ENCODE data around the gene DDC.

The DDC gene

DNA sequence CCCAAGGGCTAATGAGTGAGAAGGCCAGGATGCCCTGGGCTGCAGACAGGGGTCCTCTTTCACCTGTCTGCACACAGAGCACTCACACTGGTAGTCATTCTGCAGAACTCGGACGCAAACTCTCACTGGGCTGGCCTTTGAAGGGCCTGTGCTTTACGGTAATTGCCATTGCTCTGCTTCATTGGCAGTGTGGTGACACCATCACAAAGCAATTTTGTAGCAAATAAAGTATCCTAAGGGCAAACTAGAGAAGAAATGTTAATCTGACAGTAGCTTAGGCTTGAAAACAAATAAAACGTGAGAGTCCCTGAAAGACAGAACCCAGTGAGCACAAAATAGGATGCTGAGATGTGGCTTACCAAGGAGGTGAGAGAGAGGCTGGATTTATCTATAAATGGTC lies 84.4 kb downstream of the DDC start:
- H3K27me3 ChIP-seq (ENCODE audit: insufficient read depth, low read length, poor library complexity, severe bottlenecking) = no peaks in the 10 kb centered on the region
- no peak overlapping the region for H3K9ac ChIP-seq (ENCODE audit: low read depth, low read length, poor library complexity, severe bottlenecking)
- H3K4me1 ChIP-seq (ENCODE audit: insufficient read depth, low read length, poor library complexity, severe bottlenecking) = no peaks in the 10 kb centered on the region
- no peaks in the 10 kb centered on the region for H3K9me2 ChIP-seq (replicated peaks; ENCODE audit: low read depth, low read length)
- no peak overlapping the region for H2AFZ ChIP-seq (ENCODE audit: low read length)
- no peaks in the 10 kb centered on the region for H3K79me2 ChIP-seq (ENCODE audit: insufficient read depth, low read length)
- H4K20me1 ChIP-seq (ENCODE audit: insufficient read depth, low read length, poor library complexity, severe bottlenecking) = no peaks in the 10 kb centered on the region
- H3K36me3 ChIP-seq (ENCODE audit: insufficient read depth, low read length) = no peaks in the 10 kb centered on the region
- TF ChIP-seq, protein P1, sequence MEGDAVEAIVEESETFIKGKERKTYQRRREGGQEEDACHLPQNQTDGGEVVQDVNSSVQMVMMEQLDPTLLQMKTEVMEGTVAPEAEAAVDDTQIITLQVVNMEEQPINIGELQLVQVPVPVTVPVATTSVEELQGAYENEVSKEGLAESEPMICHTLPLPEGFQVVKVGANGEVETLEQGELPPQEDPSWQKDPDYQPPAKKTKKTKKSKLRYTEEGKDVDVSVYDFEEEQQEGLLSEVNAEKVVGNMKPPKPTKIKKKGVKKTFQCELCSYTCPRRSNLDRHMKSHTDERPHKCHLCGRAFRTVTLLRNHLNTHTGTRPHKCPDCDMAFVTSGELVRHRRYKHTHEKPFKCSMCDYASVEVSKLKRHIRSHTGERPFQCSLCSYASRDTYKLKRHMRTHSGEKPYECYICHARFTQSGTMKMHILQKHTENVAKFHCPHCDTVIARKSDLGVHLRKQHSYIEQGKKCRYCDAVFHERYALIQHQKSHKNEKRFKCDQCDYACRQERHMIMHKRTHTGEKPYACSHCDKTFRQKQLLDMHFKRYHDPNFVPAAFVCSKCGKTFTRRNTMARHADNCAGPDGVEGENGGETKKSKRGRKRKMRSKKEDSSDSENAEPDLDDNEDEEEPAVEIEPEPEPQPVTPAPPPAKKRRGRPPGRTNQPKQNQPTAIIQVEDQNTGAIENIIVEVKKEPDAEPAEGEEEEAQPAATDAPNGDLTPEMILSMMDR (conservative IDR thresholded peaks at IDR 0.05; ENCODE audit: low read length) = no peak
- no peak for TF ChIP-seq EZH2phosphoT487 (IDR thresholded peaks at IDR 0.05; ENCODE audit: borderline replicate concordance)
- H3K9me3 ChIP-seq (ENCODE audit: insufficient read depth, low read depth, low read length) = no peaks in the 10 kb centered on the region
- no peaks in the 10 kb centered on the region for H3F3A ChIP-seq (ENCODE audit: low read depth)
- no peak overlapping the region for H3K4me3 ChIP-seq (ENCODE audit: low read length, poor library complexity, severe bottlenecking)
- no peak overlapping the region for H3K4me2 ChIP-seq (ENCODE audit: low read depth, low read length, poor library complexity, severe bottlenecking)

- no peaks in the 10 kb centered on the region for H3K4me1 ChIP-seq (ENCODE audit: insufficient read depth, low read length, poor library complexity, severe bottlenecking)
- H3K79me2 ChIP-seq (ENCODE audit: insufficient read depth, low read length) = no peaks in the 10 kb centered on the region
- no peak overlapping the region for H3K4me3 ChIP-seq (ENCODE audit: low read length, poor library complexity, severe bottlenecking)
- no peak overlapping the region for H2AFZ ChIP-seq (ENCODE audit: low read length)
- no peaks in the 10 kb centered on the region for H3F3A ChIP-seq (ENCODE audit: low read depth)
- no peaks in the 10 kb centered on the region for H3K36me3 ChIP-seq (ENCODE audit: insufficient read depth, low read length)
- no peak overlapping the region for H3K9ac ChIP-seq (ENCODE audit: low read depth, low read length, poor library complexity, severe bottlenecking)
- no peaks in the 10 kb centered on the region for H3K27me3 ChIP-seq (ENCODE audit: insufficient read depth, low read length, poor library complexity, severe bottlenecking)
- H3K9me2 ChIP-seq (replicated peaks; ENCODE audit: low read depth, low read length) = no peaks in the 10 kb centered on the region
- TF ChIP-seq, protein P1 (conservative IDR thresholded peaks at IDR 0.05; ENCODE audit: low read length) = no peak
- no peak for TF ChIP-seq EZH2phosphoT487 (IDR thresholded peaks at IDR 0.05; ENCODE audit: borderline replicate concordance)
- H3K9me3 ChIP-seq (ENCODE audit: insufficient read depth, low read depth, low read length) = no peaks in the 10 kb centered on the region
- H3K4me2 ChIP-seq (ENCODE audit: low read depth, low read length, poor library complexity, severe bottlenecking) = no peak overlapping the region
- H4K20me1 ChIP-seq (ENCODE audit: insufficient read depth, low read length, poor library complexity, severe bottlenecking) = no peaks in the 10 kb centered on the region
Measured at GRCh38 chr7:50479743-50480517, 85.3 kb downstream of the DDC start.

DNA sequence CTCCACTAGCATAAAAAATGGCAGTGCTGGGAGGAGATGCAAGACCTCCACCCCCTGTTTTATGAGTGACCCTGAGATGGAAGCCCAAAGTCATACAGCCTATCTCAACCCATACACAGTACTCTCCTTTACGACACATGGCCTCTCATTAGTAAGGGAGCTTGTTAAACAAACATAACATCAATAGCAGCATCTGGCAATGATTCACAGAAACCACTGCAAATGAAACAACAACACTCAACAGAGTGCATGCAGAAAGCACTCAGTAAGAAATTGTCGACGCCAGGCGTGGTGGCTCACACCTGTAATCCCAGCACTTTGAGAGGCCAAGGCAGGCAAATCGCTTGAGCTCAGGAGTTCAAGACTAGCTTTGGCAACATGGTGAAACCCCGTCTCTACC lies 87.6 kb downstream of the DDC start:
- no peaks in the 10 kb centered on the region for H3K27me3 ChIP-seq (ENCODE audit: insufficient read depth, low read length, poor library complexity, severe bottlenecking)

More for the DNA sequence above, 87.6 kb downstream of the DDC start:
- H3K4me1 ChIP-seq (ENCODE audit: insufficient read depth, low read length, poor library complexity, severe bottlenecking) = no peaks in the 10 kb centered on the region
- no peaks in the 10 kb centered on the region for H3F3A ChIP-seq (ENCODE audit: low read depth)
- H3K4me2 ChIP-seq (ENCODE audit: low read depth, low read length, poor library complexity, severe bottlenecking) = no peak overlapping the region
- no peaks in the 10 kb centered on the region for H3K9me3 ChIP-seq (ENCODE audit: insufficient read depth, low read depth, low read length)
- H3K36me3 ChIP-seq (ENCODE audit: insufficient read depth, low read length) = no peaks in the 10 kb centered on the region
- no peak overlapping the region for H2AFZ ChIP-seq (ENCODE audit: low read length)
- H3K9ac ChIP-seq (ENCODE audit: low read depth, low read length, poor library complexity, severe bottlenecking) = no peak overlapping the region
- H3K9me2 ChIP-seq (replicated peaks; ENCODE audit: low read depth, low read length) = no peaks in the 10 kb centered on the region
- TF ChIP-seq, protein P1 (conservative IDR thresholded peaks at IDR 0.05; ENCODE audit: low read length) = no peak
- no peak for TF ChIP-seq EZH2phosphoT487 (IDR thresholded peaks at IDR 0.05; ENCODE audit: borderline replicate concordance)
- H3K4me3 ChIP-seq (ENCODE audit: low read length, poor library complexity, severe bottlenecking) = no peak overlapping the region
- H3K79me2 ChIP-seq (ENCODE audit: insufficient read depth, low read length) = no peaks in the 10 kb centered on the region
- no peaks in the 10 kb centered on the region for H4K20me1 ChIP-seq (ENCODE audit: insufficient read depth, low read length, poor library complexity, severe bottlenecking)

Measured in Loucy (cell line).